IMR-90 (cell line): ENCODE measurements around the gene KLHL36.

ENCODE experiments used
- BHLHE40 ChIP-seq: fragments of 150-350 bp; IDR thresholded peaks from 2 replicates; pipeline ENCODE4 v1.6.1; 2016; ENCODE audit warnings: mild to moderate bottlenecking, low read depth, low read length
- CEBPB ChIP-seq: IDR thresholded peaks from 2 replicates; pipeline ENCODE4 v1.6.1; 2012; ENCODE audit warnings: low read depth, low read length, improper control_type of control experiment
- CHD1 ChIP-seq: IDR thresholded peaks from 2 replicates; pipeline ENCODE4 v1.6.1; 2012; ENCODE audit warnings: low read depth, low read length, improper control_type of control experiment
- CTCF ChIP-seq: conservative IDR thresholded peaks from 2 replicates; pipeline ENCODE4 v1.5.1; 2012; ENCODE audit warnings: mild to moderate bottlenecking, low read depth, low read length, improper control_type of control experiment
- ELK1 ChIP-seq: fragments of 150-350 bp; IDR thresholded peaks from 2 replicates; pipeline ENCODE4 v1.6.1; 2016; ENCODE audit warnings: low read depth, mild to moderate bottlenecking, low read length, moderate library complexity, borderline replicate concordance
- MAFK ChIP-seq: IDR thresholded peaks from 2 replicates; pipeline ENCODE4 v1.6.1; 2012; ENCODE audit warnings: low read depth, low read length, improper control_type of control experiment
- MAZ ChIP-seq: IDR thresholded peaks from 2 replicates; pipeline ENCODE4 v1.6.1; 2012; ENCODE audit warnings: low read depth, mild to moderate bottlenecking, low read length, improper control_type of control experiment, moderate library complexity, borderline replicate concordance
- MXI1 ChIP-seq: IDR thresholded peaks from 2 replicates; pipeline ENCODE4 v1.6.1; 2012; ENCODE audit warnings: low read depth, mild to moderate bottlenecking, low read length, moderate library complexity, borderline replicate concordance
- POLR2A ChIP-seq: IDR thresholded peaks from 2 replicates; pipeline ENCODE4 v1.6.1; 2012; ENCODE audit warnings: mild to moderate bottlenecking, low read depth, low read length
- RAD21 ChIP-seq: IDR thresholded peaks from 2 replicates; pipeline ENCODE4 v1.6.1; 2012; ENCODE audit warnings: low read length, improper control_type of control experiment
- RCOR1 ChIP-seq: IDR thresholded peaks from 2 replicates; pipeline ENCODE4 v1.6.1; 2012; ENCODE audit warnings: mild to moderate bottlenecking, low read length, improper control_type of control experiment; ENCODE audit not compliant: insufficient replicate concordance
- RFX5 ChIP-seq: IDR thresholded peaks from 2 replicates; pipeline ENCODE4 v1.8.0; 2012; ENCODE audit warnings: low read depth, mild to moderate bottlenecking, low read length, moderate library complexity
- SMC3 ChIP-seq: fragments of 150-350 bp; IDR thresholded peaks from 2 replicates; pipeline ENCODE4 v1.6.1; 2016; ENCODE audit warnings: low read depth, mild to moderate bottlenecking, antibody characterized with exemption, low read length, moderate library complexity
- TF ChIP-seq, protein P1 (sequence below): fragments of 150-350 bp; IDR thresholded peaks from 2 replicates; pipeline ENCODE4 v1.6.1; 2017; ENCODE audit warnings: mild to moderate bottlenecking, antibody characterized with exemption, low read length, low read depth

- TF ChIP-seq POLR2A, result no peak
- 0 out of 2 replicates have a peak, but pooled peaks have one; percentile 11 for TF ChIP-seq CTCF
- TF ChIP-seq, protein P1, sequence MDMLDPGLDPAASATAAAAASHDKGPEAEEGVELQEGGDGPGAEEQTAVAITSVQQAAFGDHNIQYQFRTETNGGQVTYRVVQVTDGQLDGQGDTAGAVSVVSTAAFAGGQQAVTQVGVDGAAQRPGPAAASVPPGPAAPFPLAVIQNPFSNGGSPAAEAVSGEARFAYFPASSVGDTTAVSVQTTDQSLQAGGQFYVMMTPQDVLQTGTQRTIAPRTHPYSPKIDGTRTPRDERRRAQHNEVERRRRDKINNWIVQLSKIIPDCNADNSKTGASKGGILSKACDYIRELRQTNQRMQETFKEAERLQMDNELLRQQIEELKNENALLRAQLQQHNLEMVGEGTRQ, result no peak
- no peak for TF ChIP-seq RCOR1
- TF ChIP-seq CEBPB, result peak; percentile 36; the same call in 1 of the 2 replicates
- no peak for TF ChIP-seq RAD21
- no peak for TF ChIP-seq ELK1
- no peak for TF ChIP-seq RFX5
- TF ChIP-seq MXI1, result no peak
- no peak for TF ChIP-seq MAFK
- no peak for TF ChIP-seq MAZ
- TF ChIP-seq BHLHE40, result no peak
- no peak for TF ChIP-seq CHD1
- TF ChIP-seq SMC3, result no peak
Measured at GRCh38 chr16:84677017-84677803, 28.9 kb downstream of the KLHL36 start.
